B cell (primary cell): ENCODE results near the gene DGKZ. TPM values are rescaled to one million over a fixed set of nuclear protein-coding genes. Genes with fewer than 3 reads are reported as not detected.

Experiments
- ATAC-seq: fragments of 200-7000 bp; cut with Tn5 transposase; one replicate; pipeline ENCODE4 v1.10.0; 2021; ENCODE audit warnings: low read depth, mild to moderate bottlenecking, moderate number of reproducible peaks, moderate library complexity
- CTCF ChIA-PET: fragments of 350-600 bp; sonication (Branson Sonifier 250); formaldehyde crosslinking; loops from one replicate; lab custom pipeline; 2021; ENCODE audit warnings: antibody characterized with exemption, inconsistent platforms; lab: Charles Lee
- POLR2A ChIA-PET: fragments of 350-600 bp; sonication (Branson Sonifier 250); formaldehyde crosslinking; loops from one replicate; lab custom pipeline; 2021; ENCODE audit warnings: antibody characterized with exemption; lab: Charles Lee
- DNase-seq: peaks from one replicate; pipeline ENCODE4 v3.0.0; 2013
- H2AFZ ChIP-seq: 2 replicates; pipeline ENCODE4 v1.6.1; 2012; ENCODE audit warnings: mild to moderate bottlenecking, low read depth, low read length; ENCODE audit not compliant: insufficient read depth, poor library complexity, severe bottlenecking
- H3K27ac ChIP-seq, 2 donors: 1 replicate in 1 of 2; 2 replicates in 1 of 2; pipeline ENCODE4 v1.5.1; 2012 to 2013; ENCODE audit warnings: low read length in 2 of 2, mild to moderate bottlenecking in 2 of 2, moderate library complexity in 1 of 2
- H3K27me3 ChIP-seq, 4 experiments: fragments of 200-600 bp in 1 of 4; sonication (generic) in 1 of 4; replicated peaks in 1 of 4; 1 replicate in 2 of 4; 2 replicates in 2 of 4; pipeline versions ENCODE4 v1.6.1 to v1.7.0; 2013 to 2016; ENCODE audit warnings: low read length in 3 of 4, mild to moderate bottlenecking in 2 of 4, mixed read lengths in 1 of 4, moderate library complexity in 1 of 4; ENCODE audit not compliant: insufficient read depth in 4 of 4, control insufficient read depth in 3 of 4; ENCODE audit errors: control extremely low read depth in 1 of 4
- H3K36me3 ChIP-seq, 2 experiments: replicated peaks in 1 of 2; 1 replicate in 1 of 2; 2 replicates in 1 of 2; pipeline versions ENCODE4 v1.6.1 to v1.7.1; 2013; ENCODE audit warnings: low read length in 1 of 2; ENCODE audit not compliant: insufficient read depth in 2 of 2, control insufficient read depth in 1 of 2; ENCODE audit errors: control extremely low read depth in 1 of 2, extremely low read depth in 1 of 2
- H3K4me1 ChIP-seq, 2 donors: fragments of 200-600 bp in 1 of 2; sonication (generic) in 1 of 2; 1 replicate in 1 of 2; 2 replicates in 1 of 2; pipeline versions ENCODE4 v1.5.1 to v1.6.1; 2013 to 2017; ENCODE audit warnings: low read length in 2 of 2; ENCODE audit not compliant: control insufficient read depth in 2 of 2, insufficient read depth in 2 of 2
- H3K4me2 ChIP-seq: replicated peaks from 2 replicates; pipeline ENCODE3; 2012; ENCODE audit warnings: mild to moderate bottlenecking, low read depth, low read length; ENCODE audit not compliant: poor library complexity, severe bottlenecking
- H3K4me3 ChIP-seq, 5 experiments: fragments of 200-600 bp in 1 of 5; sonication (generic) in 1 of 5; 1 replicate in 3 of 5; 2 replicates in 2 of 5; pipeline versions ENCODE4 v1.5.1 to v1.7.0; 2011 to 2016; ENCODE audit warnings: low read length in 4 of 5, mild to moderate bottlenecking in 4 of 5, low read depth in 2 of 5, control low read depth in 1 of 5, moderate library complexity in 1 of 5; ENCODE audit not compliant: insufficient read depth in 1 of 5; ENCODE audit errors: control extremely low read depth in 1 of 5, extremely low read depth in 1 of 5
- H3K79me2 ChIP-seq: fragments of 200-600 bp; sonication (generic); one replicate; pipeline ENCODE4 v1.6.0; 2016; ENCODE audit warnings: low read length; ENCODE audit not compliant: control insufficient read depth, insufficient read depth
- H3K9ac ChIP-seq: fragments of 200-600 bp; sonication (generic); 2 replicates; pipeline ENCODE4 v1.6.1; 2017; ENCODE audit warnings: mild to moderate bottlenecking, low read length, moderate library complexity
- H3K9me3 ChIP-seq, 3 donors: one replicate each; pipeline versions ENCODE4 v1.6.1 to v1.7.1; 2013; ENCODE audit warnings: low read length in 2 of 3; ENCODE audit not compliant: control insufficient read depth in 2 of 3, insufficient read depth in 1 of 3; ENCODE audit errors: control extremely low read depth in 1 of 3
- H4K20me1 ChIP-seq: 2 replicates; pipeline ENCODE4 v1.6.0; 2012; ENCODE audit warnings: mild to moderate bottlenecking, low read length; ENCODE audit not compliant: insufficient read depth, control insufficient read depth, poor library complexity, severe bottlenecking
- H3K27ac Mint-ChIP-seq: one replicate; pipeline ENCODE4 v1.8.0; 2021; ENCODE audit warnings: mixed read lengths
- H3K27me3 Mint-ChIP-seq: one replicate; pipeline ENCODE4 v1.8.0; 2021; ENCODE audit warnings: mixed read lengths
- H3K4me1 Mint-ChIP-seq: one replicate; pipeline ENCODE4 v1.8.0; 2021; ENCODE audit warnings: mixed read lengths
- H3K4me3 Mint-ChIP-seq: one replicate; pipeline ENCODE4 v1.8.0; 2021; ENCODE audit warnings: mixed read lengths
- H3K9me3 Mint-ChIP-seq: one replicate; pipeline ENCODE4 v1.8.0; 2022; ENCODE audit warnings: mixed read lengths; ENCODE audit not compliant: insufficient read depth
- EZH2 ChIP-seq: IDR thresholded peaks from 2 replicates; pipeline ENCODE4 v1.6.1; 2012; ENCODE audit warnings: borderline replicate concordance, low read depth, mild to moderate bottlenecking, moderate library complexity, low read length; ENCODE audit not compliant: insufficient read depth, poor library complexity, severe bottlenecking
- WGBS: methylation state at CpG from one replicate; pipeline ENCODE4 v1.1.5; 2013; ENCODE audit warnings: missing lambda C conversion rate; ENCODE audit not compliant: insufficient coverage; 5-methylcytosine and 5-hydroxymethylcytosine counted together
- intact Hi-C: fragments of 100-400 bp; cut with micrococcal nuclease; formaldehyde crosslinking; loops from one replicate; pipeline ENCODE4 v1.10.0; 2022
- polyA plus RNA-seq: library from polyadenylated mRNA; depleted of rRNA; stranded (reverse); fragments of >200 nt; gene quantifications from 2 replicates; pipeline ENCODE4 v1.2.3, GENCODE V29; 2012
- total RNA-seq, 2 donors: library from RNA; stranded (reverse); fragments of 120-200 nt in 1 of 2; gene quantifications; 1 replicate in 1 of 2; 2 replicates in 1 of 2; pipeline versions ENCODE4 v1.2.3 to v1.2.4, GENCODE V29; 2013 to 2022
- TF ChIP-seq, protein P1 (sequence below): fragments of 200-600 bp; IDR thresholded peaks from one replicate; pipeline ENCODE4 v1.8.0; 2022; ENCODE audit warnings: antibody characterized with exemption, mild to moderate bottlenecking

The DGKZ gene
- total and polyA plus RNA-seq, 2 donors (not counting 1 experiment from before 2014, with no cell fraction given) = 56.6 to 79.5 TPM

DNA sequence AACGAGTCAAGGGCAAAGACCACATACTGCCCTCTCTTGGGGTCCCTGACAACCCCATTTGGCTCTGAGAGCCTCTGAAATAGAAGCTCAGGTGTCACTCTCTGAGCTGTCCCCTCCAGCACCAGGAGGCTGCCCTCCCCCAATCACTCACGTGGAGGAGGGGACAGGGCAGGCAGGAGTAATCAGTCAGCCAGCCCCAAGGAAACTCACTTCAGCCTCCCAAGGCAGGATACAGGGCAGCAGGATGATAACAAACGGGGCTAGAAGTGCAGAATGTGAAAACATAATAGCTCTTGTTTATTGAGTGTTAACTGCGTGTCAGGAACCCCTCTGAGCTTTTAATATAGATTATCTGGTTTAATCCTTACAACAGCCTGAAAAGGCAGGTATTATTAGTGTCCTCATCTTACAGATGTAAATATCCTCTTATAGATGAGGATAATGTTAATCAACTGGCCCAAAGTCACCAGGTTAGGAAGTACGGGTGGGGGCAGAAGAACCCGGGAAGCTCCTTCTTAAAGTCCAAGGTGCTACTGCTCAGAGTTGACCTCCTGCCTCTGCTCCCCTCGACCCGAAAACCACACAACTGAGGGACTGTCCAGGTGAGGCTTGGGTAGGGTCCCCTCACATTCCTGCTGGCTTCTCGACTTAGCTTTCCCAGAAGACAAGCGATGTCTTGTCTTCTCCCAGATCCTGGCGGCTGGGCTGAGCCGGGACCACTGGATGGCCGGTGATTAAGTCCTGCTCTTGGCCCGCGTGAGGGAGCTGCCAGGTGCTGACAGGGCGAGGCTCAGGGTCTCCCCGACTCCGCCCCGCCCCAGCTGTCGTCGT is 41.6 kb downstream of the DGKZ start:
- H3K27ac Mint-ChIP-seq = no peak overlapping the region
- peaks cover 61% of the 10 kb centered on the region for H3K27me3 Mint-ChIP-seq
- Histone ChIP-seq H2AFZ (peak overlapping the region; percentile 45), H3K9ac (no peak overlapping the region), H3K9me3 (peaks cover 0 to 39% (median 0%) of the 10 kb centered on the region in 3 donors), H3K4me2 (peak overlapping the region; percentile 81), H3K36me3 (no peaks in the 10 kb centered on the region), H3K4me1 (peaks cover 28 to 43% of the 10 kb centered on the region in 2 donors), H3K27me3 (peaks cover 0 to 86% (median 45%) of the 10 kb centered on the region in 4 experiments), H3K4me3 (no peak overlapping the region), H4K20me1 (peaks cover 21% of the 10 kb centered on the region), H3K79me2 (no peaks in the 10 kb centered on the region), H3K27ac (no peak overlapping the region)
- H3K9me3 Mint-ChIP-seq = no peaks in the 10 kb centered on the region
- ChIA-PET CTCF (interaction anchor here (1.0 to 2.3 kb wide), 6 partner anchors 11 to 241 kb away, joined by 3 to 10 read pairs (median 4); partner anchors contain the start of gene ATG13), POLR2A (no interaction called here)
- TF ChIP-seq, protein P1, sequence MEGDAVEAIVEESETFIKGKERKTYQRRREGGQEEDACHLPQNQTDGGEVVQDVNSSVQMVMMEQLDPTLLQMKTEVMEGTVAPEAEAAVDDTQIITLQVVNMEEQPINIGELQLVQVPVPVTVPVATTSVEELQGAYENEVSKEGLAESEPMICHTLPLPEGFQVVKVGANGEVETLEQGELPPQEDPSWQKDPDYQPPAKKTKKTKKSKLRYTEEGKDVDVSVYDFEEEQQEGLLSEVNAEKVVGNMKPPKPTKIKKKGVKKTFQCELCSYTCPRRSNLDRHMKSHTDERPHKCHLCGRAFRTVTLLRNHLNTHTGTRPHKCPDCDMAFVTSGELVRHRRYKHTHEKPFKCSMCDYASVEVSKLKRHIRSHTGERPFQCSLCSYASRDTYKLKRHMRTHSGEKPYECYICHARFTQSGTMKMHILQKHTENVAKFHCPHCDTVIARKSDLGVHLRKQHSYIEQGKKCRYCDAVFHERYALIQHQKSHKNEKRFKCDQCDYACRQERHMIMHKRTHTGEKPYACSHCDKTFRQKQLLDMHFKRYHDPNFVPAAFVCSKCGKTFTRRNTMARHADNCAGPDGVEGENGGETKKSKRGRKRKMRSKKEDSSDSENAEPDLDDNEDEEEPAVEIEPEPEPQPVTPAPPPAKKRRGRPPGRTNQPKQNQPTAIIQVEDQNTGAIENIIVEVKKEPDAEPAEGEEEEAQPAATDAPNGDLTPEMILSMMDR = no peak
- no peak for TF ChIP-seq EZH2
- ATAC-seq = no peak
- H3K4me3 Mint-ChIP-seq = no peak overlapping the region
- intact Hi-C loops = loop anchor here (2.0 kb wide), 1 partner anchor 150 kb away; no protein-coding TSS in a partner anchor
- 16% methylated on average over 18 of the region's 21 CpGs for WGBS
- H3K4me1 Mint-ChIP-seq = peaks cover 19% of the 10 kb centered on the region
- no peak for DNase-seq
